Body of pancreas (tissue), 4 donors: Measurements from ENCODE around the gene KRT74.

Source experiments
- POLR2A ChIP-seq, 3 donors: fragments of 450-650 bp; IDR thresholded peaks; one replicate each; pipeline ENCODE4 v1.6.1; 2016; ENCODE audit warnings: antibody characterized with exemption in 3 of 3, mild to moderate bottlenecking in 2 of 3
- TF ChIP-seq, protein P1 (sequence below), 7 experiments: fragments of 450-650 bp in 4 of 7; fragments of 200-600 bp in 3 of 7; sonication (generic) in 3 of 7; IDR thresholded peaks; one replicate each; pipeline ENCODE4 v1.5.1; 2016 to 2019; ENCODE audit warnings: antibody characterized with exemption in 7 of 7

DNA sequence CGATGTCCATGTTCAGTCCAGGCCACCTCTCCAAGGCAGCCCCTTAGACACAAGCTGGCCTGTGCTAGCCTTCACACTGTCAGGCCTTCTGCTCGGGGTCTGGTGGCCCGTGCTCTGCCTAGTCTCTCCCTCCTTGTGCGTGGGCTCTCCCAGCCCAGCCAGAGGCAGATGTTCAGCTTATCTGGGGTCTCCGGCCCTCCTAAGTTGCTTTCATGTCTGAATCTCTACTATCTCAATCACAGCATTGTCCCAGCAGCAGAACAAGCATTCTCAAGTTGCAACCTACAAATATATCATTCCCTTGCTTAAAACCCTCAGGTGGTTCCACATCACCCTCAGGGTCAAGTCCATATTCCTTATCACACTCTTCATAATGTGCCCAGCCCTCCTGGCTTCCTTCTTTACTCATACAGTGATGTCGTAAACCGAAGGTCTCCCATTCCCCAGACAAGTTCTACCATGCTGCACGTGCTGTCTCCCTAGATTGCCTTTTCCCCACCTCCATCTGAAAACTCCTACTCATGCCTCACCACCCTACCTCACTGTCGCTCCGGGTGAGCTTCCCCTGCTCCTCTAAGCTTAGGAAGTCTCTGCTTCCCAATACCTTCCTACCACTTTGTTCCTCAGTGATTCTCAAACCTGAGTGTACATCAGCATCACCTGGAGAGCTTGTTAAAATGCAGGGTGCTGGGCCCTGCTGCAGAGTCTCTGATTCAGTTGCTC, 43.2 kb upstream of the KRT74 start:
- TF ChIP-seq POLR2A (IDR thresholded peaks at IDR 0.05): no peak
- TF ChIP-seq, protein P1, sequence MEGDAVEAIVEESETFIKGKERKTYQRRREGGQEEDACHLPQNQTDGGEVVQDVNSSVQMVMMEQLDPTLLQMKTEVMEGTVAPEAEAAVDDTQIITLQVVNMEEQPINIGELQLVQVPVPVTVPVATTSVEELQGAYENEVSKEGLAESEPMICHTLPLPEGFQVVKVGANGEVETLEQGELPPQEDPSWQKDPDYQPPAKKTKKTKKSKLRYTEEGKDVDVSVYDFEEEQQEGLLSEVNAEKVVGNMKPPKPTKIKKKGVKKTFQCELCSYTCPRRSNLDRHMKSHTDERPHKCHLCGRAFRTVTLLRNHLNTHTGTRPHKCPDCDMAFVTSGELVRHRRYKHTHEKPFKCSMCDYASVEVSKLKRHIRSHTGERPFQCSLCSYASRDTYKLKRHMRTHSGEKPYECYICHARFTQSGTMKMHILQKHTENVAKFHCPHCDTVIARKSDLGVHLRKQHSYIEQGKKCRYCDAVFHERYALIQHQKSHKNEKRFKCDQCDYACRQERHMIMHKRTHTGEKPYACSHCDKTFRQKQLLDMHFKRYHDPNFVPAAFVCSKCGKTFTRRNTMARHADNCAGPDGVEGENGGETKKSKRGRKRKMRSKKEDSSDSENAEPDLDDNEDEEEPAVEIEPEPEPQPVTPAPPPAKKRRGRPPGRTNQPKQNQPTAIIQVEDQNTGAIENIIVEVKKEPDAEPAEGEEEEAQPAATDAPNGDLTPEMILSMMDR (IDR thresholded peaks at IDR 0.05): no peak
